GM21576 (cell line): ENCODE measurements around the gene TBX19.

Experiments used
- ATAC-seq: cut with Tn5 transposase; IDR thresholded peaks from one replicate; pipeline ENCODE4 v1.9.1; 2021; ENCODE audit warnings: mild to moderate bottlenecking, moderate library complexity; ENCODE audit not compliant: unreplicated experiment

Gene TBX19

GRCh38 chr1:168280296-168280927, at the start of gene TBX19:
Gene TBX19 (plus strand): TSS chr1:168280877. CDS start chr1:168281091, 214 bp downstream.
- ATAC-seq = no peak

- peak; percentile 73 for ATAC-seq
Measured at GRCh38 chr1:168234846-168235547, 45.7 kb upstream of the TBX19 start.

DNA sequence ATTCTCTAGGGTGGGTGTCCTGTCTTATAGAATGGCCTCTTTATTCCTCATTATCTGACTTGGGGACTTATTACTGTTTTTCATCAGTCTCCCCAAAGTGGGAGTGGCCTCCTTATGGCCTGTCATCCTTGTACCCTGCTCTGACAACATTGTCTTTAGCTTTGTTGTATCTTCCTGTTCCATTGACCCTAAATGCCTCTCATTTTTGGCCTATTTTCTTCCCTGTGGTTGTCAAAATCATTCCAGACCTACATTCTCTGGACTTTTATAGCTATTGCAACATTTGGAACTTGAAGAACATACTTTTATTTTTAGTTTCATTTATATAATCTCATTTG, 45.2 kb upstream of the TBX19 start:
- no peak for ATAC-seq

- no peak for ATAC-seq
Measured at GRCh38 chr1:168235937-168236336, 44.7 kb upstream of the TBX19 start.

DNA sequence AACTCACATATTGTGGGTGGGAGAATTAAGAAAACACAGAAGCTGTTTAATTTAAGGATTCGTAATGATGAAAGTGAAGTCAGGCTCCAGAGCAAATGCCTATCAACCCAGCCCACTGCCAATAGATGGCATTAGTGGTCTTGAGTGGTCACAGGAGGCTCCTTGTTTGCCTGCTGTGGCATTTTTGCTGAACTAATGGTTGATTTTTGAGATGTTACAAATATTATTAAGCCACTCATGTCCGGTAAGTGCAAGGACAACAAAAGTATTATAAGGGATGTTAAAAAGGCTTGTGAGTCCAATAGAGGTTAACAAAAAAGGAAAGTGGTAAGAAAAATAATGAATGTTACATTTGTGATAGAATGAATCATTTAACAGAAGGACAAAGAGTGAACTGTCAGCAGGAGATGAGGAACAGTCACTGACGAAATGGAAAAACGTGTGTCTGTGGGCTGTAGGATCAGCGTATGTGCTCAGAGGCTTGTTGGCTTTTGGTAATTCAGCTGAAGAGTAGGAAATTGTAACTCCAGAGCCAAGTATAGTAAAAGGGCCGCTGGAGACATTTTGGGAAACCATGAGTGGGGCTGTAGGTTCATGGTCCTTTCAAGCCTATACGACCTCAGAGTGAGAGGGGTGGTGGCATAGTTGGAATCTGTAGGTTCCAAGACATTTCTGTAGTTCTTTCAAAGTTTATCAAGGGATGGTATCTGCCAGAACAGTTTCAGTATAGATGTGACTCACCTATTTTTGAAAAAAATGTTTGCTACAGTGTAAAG, 43.7 kb upstream of the TBX19 start:
- ATAC-seq = no peak

- ATAC-seq = no peak
Measured at GRCh38 chr1:168243198-168243597, 37.5 kb upstream of the TBX19 start.

DNA sequence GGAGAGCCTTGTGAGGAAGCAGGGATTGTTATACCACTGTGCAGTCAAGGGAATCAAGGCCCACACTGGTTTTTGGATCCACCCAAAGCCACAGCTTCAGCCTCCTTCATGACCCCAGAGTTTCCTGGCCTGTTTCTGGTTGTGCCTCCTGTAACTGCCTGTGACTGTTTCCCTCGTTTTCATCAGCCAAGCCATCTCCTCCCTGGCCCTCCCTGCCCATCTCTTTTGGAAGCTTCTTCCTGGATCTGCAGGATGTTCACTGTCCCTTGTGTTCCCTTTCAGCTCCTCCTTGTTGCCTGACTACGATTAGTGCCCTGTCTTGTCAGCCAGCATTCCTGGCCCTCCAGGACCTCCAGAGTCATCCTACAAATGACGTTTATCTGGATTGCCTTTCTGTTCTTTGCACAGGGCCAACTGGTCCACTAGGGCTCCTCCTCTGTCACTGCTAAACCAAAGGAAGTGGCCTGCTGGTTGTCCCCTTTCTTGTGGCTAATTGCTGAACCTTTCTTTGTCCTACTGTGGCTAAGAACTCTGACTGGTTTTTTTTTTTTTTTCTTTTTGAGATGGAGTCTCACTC, 37.0 kb upstream of the TBX19 start:
- no peak for ATAC-seq

GRCh38 chr1:168245042-168245441, 35.6 kb upstream of the TBX19 start:
- ATAC-seq = no peak

DNA sequence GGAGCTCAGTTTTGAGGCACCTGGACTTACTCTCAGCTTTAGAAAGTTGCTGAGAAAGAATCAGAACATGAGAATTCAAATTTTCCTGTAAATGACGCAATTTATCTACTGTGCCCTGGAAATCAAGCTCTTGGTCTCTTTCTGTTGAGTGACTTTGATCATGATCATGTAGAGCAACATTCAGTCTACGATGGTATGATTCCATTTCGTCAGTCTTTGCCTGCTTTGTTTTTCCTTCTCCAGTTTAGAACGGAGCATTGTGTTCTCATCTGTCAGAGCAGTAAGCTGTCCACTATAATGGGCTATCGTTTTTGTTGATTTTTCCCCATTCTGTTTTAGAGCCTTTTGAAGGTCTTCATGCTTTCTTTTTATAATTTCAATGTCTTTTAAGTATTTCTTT, 34.2 kb upstream of the TBX19 start:
- ATAC-seq = no peak

- ATAC-seq = no peak
Measured at GRCh38 chr1:168252204-168252733, 28.4 kb upstream of the TBX19 start.

- ATAC-seq = no peak
Measured at GRCh38 chr1:168256164-168256563, 24.5 kb upstream of the TBX19 start.

DNA sequence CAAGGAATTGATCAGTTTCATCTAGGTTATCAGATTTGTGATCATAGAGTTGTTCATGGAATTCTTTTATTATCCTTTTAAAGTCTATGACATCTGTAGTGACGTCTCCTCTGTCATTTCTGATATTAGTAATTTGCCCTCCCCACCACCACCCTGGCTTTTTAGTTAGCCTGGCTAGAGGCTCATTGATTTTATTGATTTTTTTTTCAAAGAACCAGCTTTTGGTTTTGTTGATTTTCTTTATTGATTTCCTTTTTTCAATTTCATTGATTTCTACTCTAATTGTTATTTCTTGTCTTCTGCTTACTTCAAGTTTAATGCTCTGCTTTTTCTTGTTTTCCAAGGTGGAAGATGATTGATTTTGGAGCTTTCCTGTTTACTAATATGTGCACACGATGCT, 23.3 kb upstream of the TBX19 start:
- ATAC-seq = no peak

DNA sequence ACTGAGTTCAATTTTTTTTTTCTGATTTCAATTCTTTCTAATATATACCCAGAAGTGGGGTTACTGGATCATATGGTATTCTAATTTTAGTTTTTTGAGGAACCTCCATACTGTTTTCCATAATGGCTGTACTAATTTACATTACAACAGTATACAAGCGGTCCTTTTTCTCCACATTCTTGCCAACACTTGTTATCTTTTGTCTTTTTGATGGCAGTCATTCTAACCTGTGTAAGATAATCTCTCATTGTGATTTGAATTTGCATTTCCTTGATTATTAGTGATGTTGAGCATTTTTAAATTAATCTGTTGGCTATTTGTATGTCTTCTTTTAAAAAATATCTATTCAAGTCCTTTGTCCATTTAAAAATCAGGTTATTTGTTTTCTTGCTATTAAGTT, 21.1 kb upstream of the TBX19 start:
- ATAC-seq = no peak

DNA sequence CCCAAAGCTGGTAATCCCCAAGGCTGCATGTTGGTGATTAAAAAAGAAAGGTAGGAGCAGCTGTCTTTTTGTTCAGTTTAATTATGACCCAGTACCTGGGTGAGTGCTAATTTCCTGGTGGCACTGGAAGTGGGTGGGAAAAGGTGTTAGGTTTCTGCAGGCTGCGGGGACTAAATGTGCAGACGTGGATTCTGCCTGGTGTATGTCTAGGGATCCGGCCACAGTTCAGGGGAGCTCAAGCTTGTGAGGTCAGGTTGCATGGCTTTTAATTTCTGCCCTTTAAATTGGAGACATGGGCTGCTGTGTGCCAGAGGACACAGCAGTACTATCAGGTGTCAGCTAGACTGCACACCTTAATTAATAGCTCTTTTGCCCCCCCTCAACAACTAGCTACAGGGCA, 20.3 kb upstream of the TBX19 start:
- no peak for ATAC-seq

DNA sequence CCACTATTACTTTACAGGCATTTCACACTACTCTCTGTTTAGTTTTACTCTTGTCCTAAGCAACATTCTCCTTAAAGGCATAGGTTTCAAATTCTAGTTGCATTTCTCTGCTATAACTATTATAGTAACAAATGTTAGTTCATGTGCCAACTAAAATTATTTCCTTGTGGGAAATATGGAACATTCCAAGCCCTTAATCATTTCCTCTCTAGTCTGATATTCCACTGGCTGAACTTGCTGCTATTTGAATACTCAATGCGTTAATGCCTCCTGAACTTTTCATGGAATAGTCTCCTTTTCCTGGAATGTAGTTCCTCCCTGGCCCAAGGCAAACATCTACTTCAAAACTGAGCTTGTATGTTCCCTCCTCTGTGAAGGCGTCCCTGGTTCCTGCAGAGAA, 19.3 kb upstream of the TBX19 start:
- no peak for ATAC-seq

GRCh38 chr1:168263130-168263529, 17.5 kb upstream of the TBX19 start:
- no peak for ATAC-seq

DNA sequence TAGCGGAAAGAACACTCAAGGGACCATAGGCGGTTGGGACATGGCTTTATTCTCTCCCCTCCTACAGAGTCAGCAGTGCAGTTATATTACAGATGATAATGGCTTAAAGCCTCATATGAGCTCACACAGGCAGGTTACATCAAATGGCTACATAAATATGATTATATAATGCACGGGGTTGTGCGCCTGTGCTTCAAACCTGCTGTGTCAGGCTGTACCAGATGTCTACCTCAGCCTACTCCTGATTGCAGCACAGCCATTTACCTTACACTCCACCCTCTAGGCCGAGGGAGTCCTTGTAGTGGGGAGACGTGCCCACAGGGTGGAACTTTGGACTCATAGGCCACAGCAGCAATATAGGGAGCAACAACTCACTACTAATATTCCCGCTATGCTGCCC, 16.4 kb upstream of the TBX19 start:
- no peak for ATAC-seq

DNA sequence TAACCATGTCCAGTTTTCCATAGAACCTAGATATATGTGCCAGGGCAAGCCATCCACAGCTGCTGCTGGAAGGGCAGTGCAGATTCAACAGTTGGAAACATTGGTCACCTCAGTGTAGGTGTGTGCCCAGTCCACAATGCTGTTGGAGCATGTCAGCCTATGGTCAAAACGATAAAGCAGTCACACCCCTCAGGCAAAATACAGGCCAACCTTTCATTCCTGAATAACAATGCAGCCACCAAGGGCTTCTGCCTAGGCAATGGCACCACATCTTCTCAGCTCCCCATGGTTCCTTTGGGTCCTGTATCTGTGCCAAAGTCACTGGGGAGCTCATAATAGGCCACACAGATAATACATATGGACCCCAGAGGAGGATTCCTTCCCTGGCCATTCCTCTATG, 15.1 kb upstream of the TBX19 start:
- ATAC-seq = no peak

GRCh38 chr1:168266644-168267186, 14.0 kb upstream of the TBX19 start:
- no peak for ATAC-seq

- no peak for ATAC-seq
Measured at GRCh38 chr1:168271636-168272035, 9.0 kb upstream of the TBX19 start.

GRCh38 chr1:168273575-168273974, 7.1 kb upstream of the TBX19 start:
- ATAC-seq = no peak
